OCI-LY7 (cell line): ENCODE results near the gene GOLM1. TPM values are rescaled to one million over a fixed set of nuclear protein-coding genes. Genes with fewer than 3 reads are reported as not detected.
"Not testable (repeated sequence)": the region's sequence is repeated elsewhere in the genome, so short reads cannot be mapped to it uniquely, and the experiment has no call there.

ENCODE experiments used
- BruUV-seq: library from RNA; stranded (reverse); fragments of 400-500 nt; replicated peaks from 2 replicates; lab custom pipeline; 2021; lab: Mats Ljungman, UMichigan
- CTCF ChIA-PET: fragments of 300-600 bp; sonication (Branson Sonifier 250); formaldehyde crosslinking; loops from one replicate; lab custom pipeline; 2022; ENCODE audit warnings: antibody characterized with exemption; ENCODE audit not compliant: unreplicated experiment; lab: Charles Lee
- POLR2A ChIA-PET: fragments of 300-600 bp; sonication (Branson Sonifier 250); formaldehyde crosslinking; loops from one replicate; lab custom pipeline; 2022; ENCODE audit warnings: antibody characterized with exemption; lab: Charles Lee
- DNase-seq: peaks from one replicate; pipeline ENCODE4 v3.0.0-alpha.2; 2015; ENCODE audit warnings: low spot score
- H2AFZ ChIP-seq: fragments of 200-600 bp; sonication (generic), shearing (Covaris generic); 2 replicates; pipeline ENCODE4 v1.6.1; 2014; ENCODE audit warnings: mild to moderate bottlenecking, antibody characterized with exemption, low read length, moderate library complexity
- H3K27ac ChIP-seq: fragments of 200-600 bp; sonication (generic); 2 replicates; pipeline ENCODE4 v1.5.1; 2014; ENCODE audit warnings: mixed run types, low read depth, mild to moderate bottlenecking, moderate library complexity, low read length, inconsistent platforms; ENCODE audit not compliant: poor library complexity, severe bottlenecking
- H3K36me3 ChIP-seq: fragments of 200-600 bp; sonication (generic); 2 replicates; pipeline ENCODE4 v1.6.1; 2014; ENCODE audit warnings: mild to moderate bottlenecking, antibody characterized with exemption, low read length, moderate library complexity, mixed read lengths; ENCODE audit not compliant: insufficient read depth
- H3K4me1 ChIP-seq: fragments of 200-600 bp; sonication (generic); 2 replicates; pipeline ENCODE4 v1.5.1; 2014; ENCODE audit warnings: mild to moderate bottlenecking, low read length; ENCODE audit not compliant: insufficient read depth, poor library complexity, severe bottlenecking
- H3K4me2 ChIP-seq: fragments of 200-600 bp; sonication (generic); 2 replicates; pipeline ENCODE4 v1.6.1; 2014; ENCODE audit warnings: mild to moderate bottlenecking, low read length
- H3K4me3 ChIP-seq: fragments of 200-600 bp; sonication (generic); 2 replicates; pipeline ENCODE4 v1.5.1; 2014; ENCODE audit warnings: mild to moderate bottlenecking, low read depth, low read length; ENCODE audit not compliant: poor library complexity, severe bottlenecking
- H3K79me2 ChIP-seq: fragments of 200-600 bp; sonication (generic); 2 replicates; pipeline ENCODE4 v1.6.1; 2016; ENCODE audit warnings: low read depth, mild to moderate bottlenecking, low read length, moderate library complexity, mixed read lengths; ENCODE audit not compliant: insufficient read depth
- H3K9me2 ChIP-seq: fragments of 200-600 bp; sonication (generic); 2 replicates; pipeline ENCODE4 v1.6.1; 2016; ENCODE audit warnings: mild to moderate bottlenecking, low read length, mixed read lengths; ENCODE audit not compliant: insufficient read depth
- H3K9me3 ChIP-seq: fragments of 200-600 bp; sonication (generic); 2 replicates; pipeline ENCODE4 v1.6.1; 2014; ENCODE audit warnings: mild to moderate bottlenecking, mixed run types, low read length, mixed read lengths
- H4K20me1 ChIP-seq: fragments of 200-600 bp; sonication (generic); 2 replicates; pipeline ENCODE4 v1.6.1; 2014; ENCODE audit warnings: mild to moderate bottlenecking, antibody characterized with exemption, low read length, moderate library complexity, mixed read lengths; ENCODE audit not compliant: insufficient read depth
- EZH2phosphoT487 ChIP-seq: fragments of 200-600 bp; sonication (generic); IDR thresholded peaks from 2 replicates; pipeline ENCODE4 v1.6.1; 2018; ENCODE audit warnings: low read depth, borderline replicate concordance, mild to moderate bottlenecking, mixed run types, antibody characterized with exemption, low read length, moderate library complexity, mixed read lengths
- intact Hi-C: fragments of 100-400 bp; cut with micrococcal nuclease; formaldehyde crosslinking; loops from one replicate; pipeline ENCODE4 v1.10.0; 2022; ENCODE audit not compliant: unreplicated experiment
- total RNA-seq, 2 experiments: library from RNA; depleted of rRNA in 1 of 2; stranded (reverse); fragments of >200 nt in 1 of 2; shearing (Covaris generic) in 1 of 2; gene quantifications; 2 replicates each; pipeline ENCODE4 v1.2.3, GENCODE V29; 2014 to 2022
- TF ChIP-seq, protein P1 (sequence below): fragments of 200-600 bp; sonication (generic); conservative IDR thresholded peaks from 2 replicates; pipeline ENCODE4 v1.5.1; 2014; ENCODE audit warnings: mild to moderate bottlenecking, antibody characterized with exemption, low read length, moderate library complexity, mixed read lengths

The GOLM1 gene
- total RNA-seq, 2 experiments from 2014 or later, result 0.16 TPM; not detected in 1

DNA sequence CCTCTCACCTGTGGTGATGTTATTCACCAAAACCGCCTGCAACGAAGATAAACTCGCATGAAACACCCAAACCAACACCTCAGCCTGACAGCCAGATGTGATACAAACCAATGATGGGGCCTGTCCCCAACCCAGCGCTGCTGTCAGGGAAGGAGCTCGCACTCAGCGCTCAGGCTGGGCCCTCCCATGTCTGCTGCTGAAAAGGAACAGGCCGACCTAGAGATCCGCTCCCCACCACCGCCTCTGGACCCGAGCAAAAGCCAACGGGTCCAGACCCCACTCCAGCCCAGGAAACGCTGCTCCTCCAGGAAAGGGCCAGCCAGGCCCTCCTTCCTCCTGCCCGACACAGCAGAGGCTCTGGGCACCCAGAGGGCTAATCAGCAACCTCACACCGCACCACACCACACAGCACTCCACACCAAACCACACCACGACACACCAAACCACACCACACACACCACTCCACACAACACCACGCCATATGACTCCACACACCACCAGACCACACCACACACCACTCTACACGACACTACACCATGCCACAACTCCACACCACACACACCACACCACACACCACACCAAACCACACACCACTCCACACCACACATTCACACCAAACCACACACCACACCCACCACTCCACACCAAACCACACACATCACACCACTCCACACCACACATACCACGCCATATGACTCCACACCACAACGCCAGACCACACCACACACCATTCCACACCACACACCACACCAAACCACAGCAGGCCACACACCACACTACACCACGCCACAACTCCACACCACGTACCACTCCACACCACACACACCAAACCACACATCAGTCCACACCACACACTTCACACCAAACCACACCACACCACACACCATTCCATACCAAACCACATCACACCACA is 46.5 kb downstream of the GOLM1 start:
- BruUV-seq, result no TSS peak
- Histone ChIP-seq H3K36me3 (no peaks in the 10 kb centered on the region), H3K9me2 (no peaks in the 10 kb centered on the region), H3K27ac (no peak overlapping the region), H3K9me3 (no peaks in the 10 kb centered on the region), H3K4me2 (no peak overlapping the region), H4K20me1 (no peaks in the 10 kb centered on the region), H2AFZ (no peak overlapping the region), H3K4me1 (no peaks in the 10 kb centered on the region), H3K79me2 (no peaks in the 10 kb centered on the region), H3K4me3 (no peak overlapping the region)
- TF ChIP-seq, protein P1, sequence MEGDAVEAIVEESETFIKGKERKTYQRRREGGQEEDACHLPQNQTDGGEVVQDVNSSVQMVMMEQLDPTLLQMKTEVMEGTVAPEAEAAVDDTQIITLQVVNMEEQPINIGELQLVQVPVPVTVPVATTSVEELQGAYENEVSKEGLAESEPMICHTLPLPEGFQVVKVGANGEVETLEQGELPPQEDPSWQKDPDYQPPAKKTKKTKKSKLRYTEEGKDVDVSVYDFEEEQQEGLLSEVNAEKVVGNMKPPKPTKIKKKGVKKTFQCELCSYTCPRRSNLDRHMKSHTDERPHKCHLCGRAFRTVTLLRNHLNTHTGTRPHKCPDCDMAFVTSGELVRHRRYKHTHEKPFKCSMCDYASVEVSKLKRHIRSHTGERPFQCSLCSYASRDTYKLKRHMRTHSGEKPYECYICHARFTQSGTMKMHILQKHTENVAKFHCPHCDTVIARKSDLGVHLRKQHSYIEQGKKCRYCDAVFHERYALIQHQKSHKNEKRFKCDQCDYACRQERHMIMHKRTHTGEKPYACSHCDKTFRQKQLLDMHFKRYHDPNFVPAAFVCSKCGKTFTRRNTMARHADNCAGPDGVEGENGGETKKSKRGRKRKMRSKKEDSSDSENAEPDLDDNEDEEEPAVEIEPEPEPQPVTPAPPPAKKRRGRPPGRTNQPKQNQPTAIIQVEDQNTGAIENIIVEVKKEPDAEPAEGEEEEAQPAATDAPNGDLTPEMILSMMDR, result no peak
- TF ChIP-seq EZH2phosphoT487, result no peak
- POLR2A ChIA-PET, result interaction anchor here (0.6 kb wide), 1 partner anchor 91 kb away, joined by 4 read pairs; no protein-coding TSS in a partner anchor
- intact Hi-C loops, result no loop called here
- DNase-seq, result no peak
- CTCF ChIA-PET, result no interaction called here

DNA sequence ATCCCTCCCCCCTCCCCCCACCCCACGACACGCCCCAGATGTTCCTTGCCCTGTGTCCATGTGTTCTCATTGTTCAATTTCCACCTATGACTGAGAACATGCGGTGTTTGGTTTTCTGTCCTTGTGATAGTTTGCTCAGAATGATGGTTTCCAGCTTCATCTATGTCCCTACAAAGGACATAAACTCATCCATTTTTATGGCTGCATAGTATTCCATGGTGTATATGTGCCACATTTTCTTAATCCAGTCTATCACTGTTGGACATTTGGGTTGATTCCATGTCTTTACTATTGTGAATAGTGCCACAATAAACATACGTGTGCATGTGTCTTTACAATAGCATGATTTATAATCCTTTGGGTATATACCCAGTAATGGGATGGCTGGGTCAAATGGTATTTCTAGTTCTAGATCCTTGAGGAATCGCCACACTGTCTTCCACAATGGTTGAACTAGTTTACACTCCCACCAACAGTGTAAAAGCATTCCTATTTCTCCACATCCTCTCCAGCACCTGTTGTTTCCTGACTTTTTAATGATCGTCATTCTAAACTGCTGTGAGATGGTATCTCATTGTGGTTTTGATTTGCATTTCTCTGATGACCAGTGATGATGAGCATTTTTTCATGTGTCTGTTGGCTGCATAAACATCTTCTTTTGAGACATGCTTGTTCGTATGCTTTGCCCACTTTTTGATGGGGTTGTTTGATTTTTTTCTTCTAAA is 51.2 kb downstream of the GOLM1 start:
- H3K9me3 ChIP-seq, POLR2A ChIA-PET, DNase-seq, H3K79me2 ChIP-seq, H2AFZ ChIP-seq, BruUV-seq, H3K4me3 ChIP-seq, H3K36me3 ChIP-seq, intact Hi-C loops, H3K9me2 ChIP-seq, H4K20me1 ChIP-seq, H3K27ac ChIP-seq, CTCF ChIA-PET, H3K4me1 ChIP-seq, H3K4me2 ChIP-seq: not testable (repeated sequence)

DNA sequence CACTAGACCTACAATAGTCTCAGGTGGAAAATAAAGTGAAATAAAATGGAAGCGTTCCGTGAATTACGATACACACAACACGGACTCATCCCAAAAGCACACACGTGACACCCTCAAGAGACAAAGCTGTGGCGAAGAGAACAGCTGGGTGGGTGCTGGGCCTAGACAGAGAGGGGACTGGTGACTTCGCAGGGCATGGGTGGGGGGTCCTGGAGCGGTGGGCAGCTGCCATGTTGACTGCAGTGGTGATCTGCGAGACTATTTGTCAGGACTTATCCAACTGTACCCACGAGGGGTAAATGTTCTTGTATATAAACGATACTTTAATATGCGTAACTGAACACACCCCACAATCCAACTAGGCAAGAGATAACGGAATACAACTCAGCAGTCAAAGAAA is 52.0 kb downstream of the GOLM1 start:
- no peak overlapping the region for H3K4me2 ChIP-seq
- no peaks in the 10 kb centered on the region for H3K9me2 ChIP-seq
- no peaks in the 10 kb centered on the region for H3K4me1 ChIP-seq
- no peak overlapping the region for H2AFZ ChIP-seq
- H4K20me1 ChIP-seq, result no peaks in the 10 kb centered on the region
- H3K79me2 ChIP-seq, result no peaks in the 10 kb centered on the region
- no peak overlapping the region for H3K27ac ChIP-seq
- H3K4me3 ChIP-seq, result no peak overlapping the region
- TF ChIP-seq EZH2phosphoT487, result no peak
- TF ChIP-seq, protein P1, result no peak
- no TSS peak for BruUV-seq
- H3K9me3 ChIP-seq, result no peaks in the 10 kb centered on the region
- intact Hi-C loops, result no loop called here
- no peak for DNase-seq
- CTCF ChIA-PET, result no interaction called here
- POLR2A ChIA-PET, result no interaction called here
- no peaks in the 10 kb centered on the region for H3K36me3 ChIP-seq
